Smooth muscle cell of the coronary artery (primary cell): ENCODE data around the gene ZBTB49. TPM values are rescaled to one million over a fixed set of nuclear protein-coding genes. Genes with fewer than 3 reads are reported as not detected.

Experiments used
- total RNA-seq: library from RNA; depleted of rRNA; stranded (reverse); fragments of >200 nt; gene quantifications from 2 replicates; pipeline ENCODE4 v1.2.3, GENCODE V29; 2014; ENCODE audit warnings: low replicate concordance

Gene ZBTB49, protein sequence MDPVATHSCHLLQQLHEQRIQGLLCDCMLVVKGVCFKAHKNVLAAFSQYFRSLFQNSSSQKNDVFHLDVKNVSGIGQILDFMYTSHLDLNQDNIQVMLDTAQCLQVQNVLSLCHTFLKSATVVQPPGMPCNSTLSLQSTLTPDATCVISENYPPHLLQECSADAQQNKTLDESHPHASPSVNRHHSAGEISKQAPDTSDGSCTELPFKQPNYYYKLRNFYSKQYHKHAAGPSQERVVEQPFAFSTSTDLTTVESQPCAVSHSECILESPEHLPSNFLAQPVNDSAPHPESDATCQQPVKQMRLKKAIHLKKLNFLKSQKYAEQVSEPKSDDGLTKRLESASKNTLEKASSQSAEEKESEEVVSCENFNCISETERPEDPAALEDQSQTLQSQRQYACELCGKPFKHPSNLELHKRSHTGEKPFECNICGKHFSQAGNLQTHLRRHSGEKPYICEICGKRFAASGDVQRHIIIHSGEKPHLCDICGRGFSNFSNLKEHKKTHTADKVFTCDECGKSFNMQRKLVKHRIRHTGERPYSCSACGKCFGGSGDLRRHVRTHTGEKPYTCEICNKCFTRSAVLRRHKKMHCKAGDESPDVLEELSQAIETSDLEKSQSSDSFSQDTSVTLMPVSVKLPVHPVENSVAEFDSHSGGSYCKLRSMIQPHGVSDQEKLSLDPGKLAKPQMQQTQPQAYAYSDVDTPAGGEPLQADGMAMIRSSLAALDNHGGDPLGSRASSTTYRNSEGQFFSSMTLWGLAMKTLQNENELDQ
- 2.6 and 4.6 TPM in 2 replicates for total RNA-seq

DNA sequence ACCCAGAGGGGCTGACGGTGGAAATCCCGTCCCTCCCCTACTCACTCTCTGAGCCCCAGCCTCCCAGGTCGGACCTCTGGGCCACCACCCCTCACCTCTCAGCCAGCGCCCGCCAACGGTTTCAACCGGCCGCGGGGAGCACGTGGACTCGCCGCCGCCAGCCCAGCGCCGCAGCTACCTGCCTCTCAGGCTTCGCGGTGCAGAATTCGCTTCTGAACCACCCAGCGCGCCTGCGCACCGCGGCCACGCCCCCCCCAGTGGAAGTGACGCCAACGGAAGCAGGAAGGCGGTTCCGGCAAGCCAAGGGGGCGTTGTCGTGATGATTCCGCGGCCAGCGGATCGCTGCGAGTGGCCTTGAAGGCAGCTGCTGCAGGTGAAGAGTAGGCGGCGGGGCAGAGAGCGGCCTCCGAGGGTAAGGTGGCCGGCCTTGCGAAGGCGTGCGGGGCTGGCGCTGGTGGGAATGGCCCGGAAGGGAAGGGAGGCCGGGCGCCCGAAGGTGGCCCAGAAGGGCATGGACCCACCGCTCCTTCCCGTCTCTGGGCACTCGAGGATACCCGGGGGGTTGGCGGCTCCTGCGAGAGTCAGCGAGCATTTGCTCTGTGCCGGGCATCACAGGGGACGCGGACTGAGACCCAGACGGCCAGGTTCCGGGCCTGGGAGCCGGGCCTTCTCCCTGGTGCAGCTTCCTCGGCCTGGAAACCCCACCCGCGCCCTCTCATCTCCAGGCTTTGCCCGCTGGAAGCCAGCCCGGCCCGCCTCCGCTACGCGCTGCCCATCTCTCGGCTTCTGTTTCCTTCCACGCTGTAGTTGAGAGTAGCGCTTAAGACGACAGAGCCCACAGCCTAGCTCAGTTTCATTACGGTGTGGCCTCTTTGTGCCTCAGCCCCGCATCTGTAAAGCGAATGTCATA lies at the start of gene ZBTB49, which contains the start of gene LYAR:
Gene ZBTB49, plus strand, starts transcription at position 311 of the 910 bp plus-strand sequence. CDS start 9,695 bp downstream, outside the sequence.
Gene LYAR, minus strand, starts transcription at position 214 of the 910 bp plus-strand sequence. CDS start 6,412 bp downstream, outside the sequence.

DNA sequence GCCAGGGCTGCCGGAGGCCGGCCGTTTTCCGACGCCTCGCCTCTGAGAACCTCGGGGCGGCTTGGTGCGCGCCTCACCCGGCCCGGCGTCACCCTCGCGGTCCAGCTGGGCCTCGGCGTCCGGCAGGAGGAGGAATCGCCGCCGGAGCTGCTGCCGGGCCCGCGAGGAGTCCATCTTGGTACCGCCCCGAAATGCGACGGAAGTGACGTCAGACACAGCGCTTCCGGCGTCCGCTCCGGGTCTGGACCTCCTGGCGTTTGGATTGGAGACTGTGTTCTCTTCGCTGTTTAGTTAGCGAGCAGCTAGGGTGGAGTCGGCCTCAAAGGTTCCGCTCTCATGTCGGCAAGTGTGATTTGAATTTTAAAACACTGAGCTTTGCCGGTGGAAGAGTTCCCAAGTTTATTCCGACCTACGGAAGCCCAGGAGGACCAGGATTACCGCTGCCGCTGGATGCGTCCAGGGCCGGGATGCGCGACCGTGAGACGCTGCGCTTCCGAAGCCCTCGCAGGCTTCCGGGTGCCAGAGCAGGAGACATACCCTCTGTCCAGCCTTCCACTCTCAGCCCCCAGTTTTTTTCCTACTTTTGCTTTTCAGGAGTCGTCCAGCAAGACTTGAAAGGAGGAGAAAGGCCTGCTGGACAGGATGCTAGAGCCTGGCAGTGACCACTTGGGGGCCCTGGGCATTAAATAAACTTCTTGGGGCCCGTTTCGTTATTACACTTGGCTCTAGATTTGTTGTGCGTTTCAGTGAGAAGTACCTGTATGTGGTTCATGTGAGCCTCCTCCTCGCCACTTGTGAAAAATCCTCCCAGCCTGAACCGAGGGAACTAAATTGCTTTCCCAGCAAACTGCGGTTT lies 41.8 kb upstream of the ZBTB49 start, which contains the start of gene TMEM128:
Gene TMEM128, minus strand, starts transcription at position 195 of the 856 bp plus-strand sequence. Its CDS starts 21 bp downstream, at position 174.

Other genes starting within 250 kb of the ZBTB49 start
- gene OTOP1, start 63.3 kb upstream of the ZBTB49 start, total RNA-seq: not detected in 2 replicates
- gene TMEM128, start 42.0 kb upstream of the ZBTB49 start, total RNA-seq: 15.7 and 25.4 TPM in 2 replicates
- 4.2 and 8.6 TPM in 2 replicates for gene LYAR, start 97 bp upstream of the ZBTB49 start, total RNA-seq
- 0.23 and 35.2 TPM in 2 replicates for gene NSG1, start 96.9 kb downstream of the ZBTB49 start, total RNA-seq